ENCODE measurements around the gene KCTD18. TPM values are rescaled to one million over a fixed set of nuclear protein-coding genes. Genes with fewer than 3 reads are reported as not detected.

The KCTD18 gene
- total and polyA plus RNA-seq, 10 donors: 11.1 to 21.5 (median 15.5) TPM

- no peak overlapping the region for H3K4me3 ChIP-seq
- 61 to 80% (median 73%) methylated on average over 4 of the region's 4 CpGs for WGBS, 5 donors
- H3K9me3 ChIP-seq: no peaks in the 10 kb centered on the region
- no peak for DNase-seq
- H3K4me1 ChIP-seq: peaks cover 0 to 45% (median 13%) of the 10 kb centered on the region in 6 donors
- H3K27ac ChIP-seq: no peak overlapping the region
- no peaks in the 10 kb centered on the region for H3K27me3 ChIP-seq (replicated peaks in 1 of 7)
- no peak for TF ChIP-seq POLR2AphosphoS5 (IDR thresholded peaks at IDR 0.05)
- no peak for TF ChIP-seq CTCF (IDR thresholded peaks at IDR 0.05 in 8 of 11, conservative IDR thresholded peaks at IDR 0.05 in 3 of 11)
- no peak for TF ChIP-seq POLR2A (IDR thresholded peaks at IDR 0.05)
- intact Hi-C loops (cut with DNase I; ENCODE audit: low total_unique reads): no loop called here
- no peaks in the 10 kb centered on the region for H3K36me3 ChIP-seq
Measured at GRCh38 chr2:200449149-200449548, 60.7 kb downstream of the KCTD18 start.

GRCh38 chr2:200448455-200448854 lies 61.4 kb downstream of the KCTD18 start:
- H3K4me3 ChIP-seq: no peak overlapping the region
- no peaks in the 10 kb centered on the region for H3K36me3 ChIP-seq
- H3K4me1 ChIP-seq: peaks cover 0 to 46% (median 13%) of the 10 kb centered on the region in 6 donors
- H3K27me3 ChIP-seq (replicated peaks in 1 of 7): no peaks in the 10 kb centered on the region
- no peak overlapping the region for H3K27ac ChIP-seq
- DNase-seq: no peak
- intact Hi-C loops (cut with DNase I; ENCODE audit: low total_unique reads): no loop called here
- no peaks in the 10 kb centered on the region for H3K9me3 ChIP-seq
- TF ChIP-seq POLR2A (IDR thresholded peaks at IDR 0.05) (no peak), CTCF (IDR thresholded peaks at IDR 0.05 in 8 of 11, conservative IDR thresholded peaks at IDR 0.05 in 3 of 11) (no peak), POLR2AphosphoS5 (IDR thresholded peaks at IDR 0.05) (no peak)

GRCh38 chr2:200447139-200447855 lies 62.6 kb downstream of the KCTD18 start:
- intact Hi-C loops (cut with DNase I; ENCODE audit: low total_unique reads): no loop called here
- H3K27ac ChIP-seq: no peak overlapping the region
- H3K36me3 ChIP-seq: peaks cover 0 to 1% (median 0%) of the 10 kb centered on the region in 6 donors
- TF ChIP-seq POLR2AphosphoS5 (IDR thresholded peaks at IDR 0.05): no peak
- TF ChIP-seq POLR2A (IDR thresholded peaks at IDR 0.05): no peak
- TF ChIP-seq CTCF (IDR thresholded peaks at IDR 0.05 in 8 of 11, conservative IDR thresholded peaks at IDR 0.05 in 3 of 11): no peak
- 75 to 97% (median 94%) methylated on average over 4 of the region's 4 CpGs for WGBS, 5 donors
- H3K27me3 ChIP-seq (replicated peaks in 1 of 7): no peaks in the 10 kb centered on the region
- H3K9me3 ChIP-seq: no peaks in the 10 kb centered on the region
- no peak for DNase-seq
- no peak overlapping the region for H3K4me3 ChIP-seq
- peaks cover 0 to 42% (median 13%) of the 10 kb centered on the region in 6 donors for H3K4me1 ChIP-seq

GRCh38 chr2:200446612-200447011 lies 63.3 kb downstream of the KCTD18 start:
- WGBS, 5 donors: 73 to 80% (median 78%) methylated on average over 3 of the region's 3 CpGs

More at GRCh38 chr2:200446612-200447011, 63.3 kb downstream of the KCTD18 start:
- DNase-seq: no peak
- Histone ChIP-seq H3K9me3 (no peaks in the 10 kb centered on the region), H3K27me3 (replicated peaks in 1 of 7) (no peaks in the 10 kb centered on the region), H3K4me3 (no peak overlapping the region), H3K4me1 (peaks cover 0 to 37% (median 13%) of the 10 kb centered on the region in 6 donors), H3K27ac (no peak overlapping the region), H3K36me3 (peaks cover 0 to 8% (median 0%) of the 10 kb centered on the region in 6 donors)
- TF ChIP-seq POLR2AphosphoS5 (IDR thresholded peaks at IDR 0.05): no peak
- no peak for TF ChIP-seq CTCF (IDR thresholded peaks at IDR 0.05 in 8 of 11, conservative IDR thresholded peaks at IDR 0.05 in 3 of 11)
- no peak for TF ChIP-seq POLR2A (IDR thresholded peaks at IDR 0.05)
- intact Hi-C loops (cut with DNase I; ENCODE audit: low total_unique reads): no loop called here
